Hepatic stellate cell (primary cell): ENCODE results near the gene THAP7.
"Not testable (repeated sequence)": the region's sequence is repeated elsewhere in the genome, so short reads cannot be mapped to it uniquely, and the experiment has no call there.

Source experiments
- DNase-seq: peaks from one replicate; pipeline ENCODE4 v3.0.0; 2011; ENCODE audit warnings: low spot score

The THAP7 gene

DNA sequence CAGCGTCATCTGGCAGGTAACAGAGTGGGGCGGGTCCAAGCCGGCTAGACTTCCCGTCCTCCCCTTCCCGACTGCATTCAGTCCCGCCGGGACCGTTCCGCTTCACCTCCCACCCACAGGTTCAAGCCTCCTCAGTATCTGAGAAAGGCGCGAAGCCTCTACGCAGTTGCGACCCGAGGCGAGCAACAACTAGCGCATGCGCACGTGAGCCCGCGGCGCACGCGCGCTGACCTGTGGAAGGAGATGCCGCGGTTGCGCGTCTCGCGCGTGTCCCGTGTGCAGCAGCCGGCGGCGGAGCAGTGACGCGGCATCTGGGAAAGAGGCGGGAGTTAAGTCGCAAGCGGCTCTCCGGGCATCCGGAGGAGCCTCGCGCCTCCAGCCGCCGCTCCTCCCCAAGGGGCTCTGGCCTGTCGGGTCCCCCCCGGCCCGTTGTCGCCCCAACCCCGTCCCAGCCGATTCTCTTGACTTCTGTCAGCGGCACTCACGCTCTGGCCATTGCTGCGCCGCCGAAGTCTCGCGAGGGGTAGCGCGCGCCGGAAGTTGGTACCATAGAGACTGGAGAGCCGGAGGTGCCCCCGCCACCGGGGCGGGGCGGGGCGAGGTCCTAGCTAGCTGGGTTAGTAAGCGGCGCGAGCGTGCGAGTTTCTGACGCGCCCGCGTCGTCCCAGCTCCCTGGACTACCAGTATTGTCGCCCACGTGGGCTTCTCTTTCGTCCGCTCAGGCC is at the start of gene THAP7:
TSS of gene THAP7 (minus strand) at position 518 of the 725 bp plus-strand sequence. CDS start at position 311, 207 bp downstream.
- peak; percentile 96 for DNase-seq

- no peak for DNase-seq
Measured at GRCh38 chr22:21051145-21051830, 49.4 kb upstream of the THAP7 start.

DNA sequence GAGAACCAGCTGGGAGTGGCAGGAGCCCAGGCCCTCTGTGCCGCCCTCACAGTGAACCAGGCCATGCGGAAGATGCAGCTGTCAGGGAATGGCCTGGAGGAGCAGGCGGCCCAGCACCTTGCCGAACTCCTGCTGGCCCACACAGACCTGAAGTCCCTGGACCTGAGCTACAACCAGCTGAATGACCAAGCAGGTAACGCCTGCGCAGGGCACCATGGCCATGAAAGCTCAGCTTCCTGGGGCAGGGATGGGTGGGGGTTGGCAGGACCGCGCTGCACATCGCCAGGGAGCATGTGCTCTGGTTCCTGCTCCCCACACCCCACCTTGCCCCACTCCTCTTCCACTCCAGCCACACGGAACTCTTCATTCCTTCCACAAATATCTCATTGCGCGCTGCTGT is 47.0 kb upstream of the THAP7 start:
- DNase-seq, result not testable (repeated sequence)

- not testable (repeated sequence) for DNase-seq
Measured at GRCh38 chr22:21048448-21048847, 46.5 kb upstream of the THAP7 start.

- DNase-seq, result no peak
Measured at GRCh38 chr22:21047730-21048129, 45.8 kb upstream of the THAP7 start.

DNA sequence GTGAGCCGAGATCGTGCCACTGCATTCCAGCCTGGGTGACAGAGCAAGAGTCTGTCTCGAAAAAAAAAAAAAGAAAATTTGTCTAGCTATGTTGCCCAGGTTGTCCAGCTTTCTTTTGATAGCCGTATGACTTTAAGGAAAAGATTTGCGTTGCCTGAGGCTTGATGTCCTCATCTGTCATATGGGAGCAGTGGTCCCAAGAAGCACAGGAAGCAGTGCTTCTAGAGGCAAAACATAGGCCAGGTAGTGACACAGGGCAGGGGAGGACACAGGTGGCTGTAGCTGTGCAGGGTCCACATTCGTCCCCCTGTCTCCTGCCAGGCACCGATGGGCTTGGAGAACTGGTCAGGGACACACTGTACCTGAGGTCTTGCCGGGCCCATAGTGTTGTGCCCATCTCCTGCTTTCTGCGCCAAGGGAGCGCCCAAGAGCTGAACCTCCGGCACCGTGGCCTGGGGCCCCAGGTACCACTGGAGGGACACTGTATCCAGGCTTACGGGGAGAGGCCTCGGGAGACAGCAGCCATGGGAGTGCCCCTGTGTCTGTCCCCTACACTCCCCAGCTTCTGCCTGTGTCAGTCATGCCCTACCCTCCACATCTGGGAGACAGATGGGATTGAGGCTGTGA is 45.2 kb upstream of the THAP7 start:
- DNase-seq, result no peak

DNA sequence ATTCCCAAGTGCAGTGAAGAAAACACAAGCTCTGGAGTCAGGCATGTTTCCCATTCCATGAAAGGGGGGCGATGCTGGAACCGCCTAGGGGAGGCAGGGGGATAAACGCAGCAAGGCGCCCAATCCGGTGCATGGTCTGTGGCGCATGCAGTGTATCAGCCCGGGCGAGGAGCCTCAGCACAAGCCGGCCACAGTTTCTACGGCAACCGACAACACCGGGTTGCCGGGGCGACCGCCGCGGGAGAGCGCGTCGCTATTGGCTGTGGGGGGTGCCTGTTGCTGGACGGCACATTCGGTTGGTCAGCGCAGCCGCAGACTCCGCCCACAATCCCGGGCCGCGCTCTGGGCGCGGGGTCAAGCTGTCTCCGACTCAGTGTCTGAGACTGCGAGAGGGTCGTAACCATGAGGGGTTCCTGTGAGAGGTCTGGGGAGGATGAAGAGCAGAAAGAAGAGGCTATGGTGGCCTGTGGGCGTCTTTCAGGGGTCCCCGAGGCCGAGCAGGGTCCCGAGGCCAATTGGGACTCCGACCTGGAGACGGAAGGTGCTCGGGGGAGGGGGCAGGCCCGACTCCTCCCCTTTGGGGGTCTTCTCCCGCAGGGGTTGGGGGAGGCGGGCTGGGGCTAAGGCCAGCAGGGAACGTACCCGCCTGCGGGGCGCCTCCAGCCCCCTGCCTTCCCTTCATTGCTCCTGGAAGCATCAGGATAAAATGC is 43.8 kb upstream of the THAP7 start, which contains the start of gene LRRC74B:
TSS of gene LRRC74B (plus strand) at position 362 of the 710 bp plus-strand sequence. CDS start at position 403, 41 bp downstream.
- DNase-seq, result peak; percentile 99

DNA sequence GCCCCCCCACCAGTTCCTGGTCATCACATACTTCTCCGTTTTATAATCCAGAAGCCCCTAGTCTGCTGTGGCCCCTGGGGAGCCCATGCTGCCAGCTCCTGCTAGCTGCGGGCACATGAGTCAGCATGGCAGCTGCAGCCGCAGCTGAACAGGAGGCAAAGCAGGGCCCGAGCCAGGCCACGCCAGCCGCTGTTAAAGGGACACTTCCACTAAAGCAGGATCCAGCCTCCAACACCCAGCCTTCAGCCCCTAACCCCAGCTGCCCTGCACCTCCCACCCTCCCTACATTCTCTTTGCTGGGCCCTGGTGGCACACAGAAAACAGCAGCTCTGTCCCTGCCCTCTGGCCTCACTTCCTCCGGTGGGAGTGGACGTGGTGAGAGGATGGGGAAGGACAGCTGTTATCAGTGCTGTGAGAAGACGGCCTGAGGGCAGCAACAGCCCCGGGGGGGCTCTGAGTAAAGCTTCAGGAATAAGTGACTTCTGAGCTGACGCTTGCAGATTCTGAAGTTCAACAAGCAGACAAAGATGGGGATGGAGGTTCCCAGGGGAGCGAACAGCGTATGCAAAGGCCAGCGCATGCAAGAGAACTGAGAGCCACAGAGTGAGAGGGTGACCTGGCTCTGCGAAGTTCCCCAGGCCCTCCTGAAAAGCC is 43.1 kb upstream of the THAP7 start:
- peak; percentile 85 for DNase-seq

- DNase-seq, result no peak
Measured at GRCh38 chr22:21043860-21044535, 42.1 kb upstream of the THAP7 start.

- no peak for DNase-seq
Measured at GRCh38 chr22:21042978-21043859, 41.3 kb upstream of the THAP7 start.

DNA sequence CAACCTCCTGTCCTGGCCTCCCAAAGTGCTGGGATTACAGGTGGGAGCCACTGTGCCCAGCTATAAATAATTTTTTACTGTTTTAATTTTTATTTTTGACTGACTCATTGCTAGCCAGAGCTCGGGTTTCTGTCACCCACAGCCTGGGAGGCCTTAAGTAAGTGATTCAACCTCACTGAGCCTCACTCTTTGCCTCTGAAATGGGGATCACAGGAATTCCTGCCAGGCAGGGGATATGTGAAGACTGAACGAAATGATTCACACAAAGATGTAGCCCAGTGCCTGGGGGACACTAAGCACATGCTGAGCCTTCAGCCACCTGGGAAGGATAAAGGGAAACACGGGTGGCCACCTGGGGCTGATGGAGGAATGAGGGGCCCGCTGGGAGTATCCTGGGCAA is 40.0 kb upstream of the THAP7 start:
- no peak for DNase-seq

- DNase-seq, result not testable (repeated sequence)
Measured at GRCh38 chr22:21039158-21039557, 37.2 kb upstream of the THAP7 start.

DNA sequence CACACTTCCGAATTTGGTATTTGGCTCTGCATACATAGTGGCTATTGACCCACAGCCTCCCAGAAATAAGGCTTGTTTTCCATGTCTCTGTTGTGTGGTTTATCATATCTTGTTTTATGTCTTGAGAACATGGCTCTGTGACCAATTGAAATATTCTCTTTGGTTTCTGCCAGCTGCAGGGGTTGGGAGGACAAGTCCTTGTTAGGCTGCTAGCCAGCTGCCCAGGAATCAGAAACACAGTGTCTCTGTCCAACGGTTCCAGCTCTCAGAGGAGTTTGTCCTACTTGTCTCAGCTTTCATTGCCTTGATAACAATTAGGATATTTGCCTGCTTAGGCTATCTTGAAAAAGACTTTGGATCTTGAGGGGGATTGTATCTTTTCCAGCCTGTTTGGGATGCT is 36.5 kb upstream of the THAP7 start:
- no peak for DNase-seq

DNA sequence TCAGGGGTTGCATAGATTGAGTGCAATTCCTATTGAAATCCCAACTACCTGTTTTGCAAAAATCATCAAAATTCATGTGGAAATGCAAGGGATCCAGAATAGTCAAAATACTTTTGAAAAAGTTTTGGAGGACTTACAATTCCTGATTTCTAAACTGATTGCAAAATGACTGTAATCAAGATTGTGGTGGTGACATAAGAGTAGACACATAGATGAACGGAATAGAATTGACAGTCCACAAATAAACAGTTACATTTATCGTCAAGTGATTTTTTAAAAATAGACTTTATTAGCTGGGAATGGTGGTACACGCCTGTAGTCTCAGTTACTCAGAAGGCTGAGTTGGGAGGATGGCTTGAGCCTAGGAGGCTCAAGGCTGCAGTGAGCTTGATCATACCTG is 33.1 kb upstream of the THAP7 start:
- no peak for DNase-seq

GRCh38 chr22:21033895-21034294 is 32.0 kb upstream of the THAP7 start:
- no peak for DNase-seq

DNA sequence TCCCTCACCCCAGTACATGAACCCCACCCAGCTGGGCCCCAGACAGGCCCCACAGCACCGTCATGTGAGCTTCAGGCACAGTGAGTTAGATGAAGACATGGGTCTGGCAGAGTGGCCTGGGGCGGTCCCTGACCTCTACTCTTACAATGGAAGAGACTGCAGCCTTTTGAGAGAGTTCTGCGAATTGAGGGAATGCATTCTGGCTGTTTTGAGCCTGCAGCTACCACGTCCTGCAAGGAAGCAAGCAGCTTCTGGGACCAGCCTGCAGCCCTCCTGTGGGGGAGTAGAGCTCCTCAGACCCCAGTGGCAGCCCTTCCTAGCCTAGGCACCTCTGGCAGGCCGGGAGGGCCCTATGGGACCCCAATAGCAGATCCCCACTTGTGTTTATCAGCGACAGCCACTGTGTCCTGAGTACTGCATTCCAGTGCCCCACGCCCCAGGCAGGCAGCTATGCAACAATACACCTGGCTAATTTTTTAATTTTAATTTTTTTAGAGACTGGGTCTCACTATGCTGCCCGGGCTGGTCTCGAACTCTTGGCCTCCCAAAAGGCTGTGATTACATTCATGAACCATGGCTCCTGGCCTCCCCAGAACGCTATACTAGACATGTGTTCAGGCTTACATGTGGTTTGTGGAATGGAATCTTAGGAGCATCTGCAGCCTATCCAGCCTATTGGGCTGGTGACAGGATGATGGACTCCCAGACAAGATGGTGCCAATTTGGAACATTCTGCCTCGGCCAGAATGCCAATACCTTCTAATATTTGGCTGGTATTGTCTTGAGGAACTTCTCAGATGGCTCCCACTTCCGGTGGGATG is 31.2 kb upstream of the THAP7 start:
- DNase-seq, result no peak

DNA sequence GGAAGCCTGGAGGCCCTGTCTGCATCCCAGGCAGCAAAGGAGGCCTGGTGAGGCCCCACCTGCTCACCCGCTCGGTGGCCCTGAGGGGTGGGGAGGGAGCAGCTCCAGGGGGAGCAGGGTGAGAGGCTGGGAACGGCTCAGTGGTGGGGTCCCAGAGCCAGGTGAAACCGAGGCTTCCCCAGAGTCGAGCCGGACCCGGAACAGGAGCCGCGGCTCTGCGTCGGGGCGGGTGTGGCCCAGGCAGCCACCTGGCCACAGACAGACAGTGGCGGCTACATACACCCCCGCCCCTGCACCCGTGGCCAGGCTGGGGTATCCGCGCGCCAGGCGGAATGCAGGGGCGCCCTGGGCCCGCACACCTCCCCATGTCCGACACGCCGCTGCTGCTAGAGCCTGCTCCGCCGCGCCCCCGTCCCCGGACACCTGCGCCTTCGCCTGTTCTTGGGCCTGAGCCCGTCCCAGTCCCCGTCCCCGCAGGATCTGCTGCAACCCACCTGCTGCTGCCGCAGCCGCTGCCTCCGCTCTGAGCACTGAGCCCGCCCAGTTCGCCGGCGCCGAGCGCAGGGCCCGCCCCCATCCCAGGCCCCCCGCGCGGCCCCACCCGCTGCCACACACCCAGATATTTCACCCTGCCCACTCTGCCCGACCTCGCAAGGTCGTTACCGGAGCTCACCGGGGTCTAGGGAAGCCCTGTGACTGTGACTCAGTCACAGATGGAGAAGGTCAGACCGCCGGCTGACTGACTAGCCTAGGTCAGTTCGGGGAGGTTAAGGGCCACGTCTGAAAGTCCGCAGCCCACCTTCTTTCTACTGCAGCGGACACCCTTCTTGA is 30.3 kb upstream of the THAP7 start, which contains the start of gene SLC7A4:
TSS of gene SLC7A4 (minus strand) at position 525 of the 831 bp plus-strand sequence. CDS start 749 bp downstream, outside the sequence.
- DNase-seq, result no peak

DNA sequence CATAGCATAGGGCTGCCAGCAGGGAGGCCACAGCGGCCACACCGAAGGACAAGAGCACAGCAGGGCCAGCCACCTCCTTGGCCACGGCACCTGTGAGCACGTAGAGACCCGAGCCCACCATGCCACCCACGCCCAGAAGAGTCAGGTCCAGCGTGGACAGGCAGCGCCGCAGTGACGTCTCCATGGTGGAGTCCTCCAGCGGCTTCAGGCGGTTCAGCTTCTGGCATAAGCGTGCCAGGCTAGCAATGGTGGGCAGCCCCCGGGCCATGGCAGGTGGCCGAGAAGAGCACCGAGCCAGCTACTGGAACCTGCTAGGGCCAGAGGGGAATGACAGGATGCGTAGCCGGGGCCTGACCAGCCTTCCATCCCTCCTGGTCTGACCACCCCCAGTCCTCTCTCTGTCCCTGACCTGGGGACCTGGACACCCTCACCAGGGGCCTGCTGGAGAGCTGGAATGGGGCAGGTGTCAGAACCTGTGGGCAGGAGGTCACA is 29.7 kb upstream of the THAP7 start:
- no peak for DNase-seq
